NOMO-1 treated with DMSO at 0.1 percent for 48 hours (cell line): ENCODE results near the gene CTTNBP2NL.

Experiments used
- DNase-seq: peaks from one replicate; lab custom pipeline; 2025; ENCODE audit not compliant: unreplicated experiment; lab: John Stamatoyannopoulos, UW

Gene CTTNBP2NL

GRCh38 chr1:112505400-112505785 is 109.4 kb downstream of the CTTNBP2NL start:
- DNase-seq: no peak

- DNase-seq: no peak
These were observed 109.9 kb downstream of the CTTNBP2NL start for GRCh38 chr1:112505878-112506277.

- DNase-seq: no peak
These were observed 110.3 kb downstream of the CTTNBP2NL start for GRCh38 chr1:112506306-112506705.

- DNase-seq: no peak
These were observed 110.7 kb downstream of the CTTNBP2NL start for GRCh38 chr1:112506731-112507130.

GRCh38 chr1:112507336-112507735 is 111.3 kb downstream of the CTTNBP2NL start:
- no peak for DNase-seq

- DNase-seq: no peak
These were observed 111.9 kb downstream of the CTTNBP2NL start for GRCh38 chr1:112507921-112508277.

- peak; percentile 19 for DNase-seq
These were observed 112.4 kb downstream of the CTTNBP2NL start, which contains the start of gene WNT2B for GRCh38 chr1:112508278-112509004. WNT2B (plus strand) TSS chr1:112508965; CDS start chr1:112509263, 298 bp downstream.

- DNase-seq: no peak
These were observed 113.1 kb downstream of the CTTNBP2NL start for GRCh38 chr1:112509005-112509659.

- DNase-seq: no peak
These were observed 113.7 kb downstream of the CTTNBP2NL start for GRCh38 chr1:112509660-112510178.

GRCh38 chr1:112510340-112510739 is 114.3 kb downstream of the CTTNBP2NL start:
- DNase-seq: no peak
